Activated CD4-positive, CD25-positive, alpha-beta regulatory T cell treated with anti-CD3 and anti-CD28 coated beads, Interleukin-2, amount 50 U/mL, for 24 hours (primary cell): ENCODE results near the gene DMRTA1.
"Not testable (repeated sequence)": the region's sequence is repeated elsewhere in the genome, so short reads cannot be mapped to it uniquely, and the experiment has no call there.

ENCODE experiments used
- ATAC-seq, 2 donors: fragments of 150-1000 bp; cut with Tn5 transposase; one replicate each; pipeline ENCODE4 v1.10.0; 2021; ENCODE audit warnings: mild to moderate bottlenecking in 1 of 2, moderate library complexity in 1 of 2

Gene DMRTA1

GRCh38 chr9:22446589-22446949, at the start of gene DMRTA1:
TSS of gene DMRTA1 (plus strand) at chr9:22446824. CDS start at chr9:22447066, 242 bp downstream.
- ATAC-seq, result no peak

GRCh38 chr9:22401671-22402070, 45.0 kb upstream of the DMRTA1 start:
- no peak for ATAC-seq

GRCh38 chr9:22405869-22406659, 40.6 kb upstream of the DMRTA1 start:
- no peak for ATAC-seq

- ATAC-seq, result no peak
Measured at GRCh38 chr9:22413884-22414283, 32.7 kb upstream of the DMRTA1 start.

- no peak for ATAC-seq
Measured at GRCh38 chr9:22415941-22416691, 30.5 kb upstream of the DMRTA1 start.

GRCh38 chr9:22416692-22417060, 29.9 kb upstream of the DMRTA1 start:
- no peak for ATAC-seq

GRCh38 chr9:22423566-22423965, 23.1 kb upstream of the DMRTA1 start:
- ATAC-seq, result no peak

- ATAC-seq, result no peak
Measured at GRCh38 chr9:22424616-22425015, 22.0 kb upstream of the DMRTA1 start.

GRCh38 chr9:22425551-22425950, 21.1 kb upstream of the DMRTA1 start:
- no peak for ATAC-seq

GRCh38 chr9:22427226-22427880, 19.3 kb upstream of the DMRTA1 start:
- no peak for ATAC-seq

GRCh38 chr9:22433691-22434090, 12.9 kb upstream of the DMRTA1 start:
- no peak for ATAC-seq

GRCh38 chr9:22435252-22435651, 11.4 kb upstream of the DMRTA1 start:
- ATAC-seq, result not testable (repeated sequence)

GRCh38 chr9:22437461-22438067, 9.1 kb upstream of the DMRTA1 start:
- ATAC-seq, result not testable (repeated sequence)

GRCh38 chr9:22440841-22441240, 5.8 kb upstream of the DMRTA1 start:
- ATAC-seq, result no peak

- ATAC-seq, result peak; percentile 82 to 86
Measured at GRCh38 chr9:22446950-22447617, 460 bp downstream of the DMRTA1 start.

GRCh38 chr9:22447618-22448305, 1.1 kb downstream of the DMRTA1 start:
- no peak for ATAC-seq

GRCh38 chr9:22449719-22450118, 3.1 kb downstream of the DMRTA1 start:
- no peak for ATAC-seq

- ATAC-seq, result no peak
Measured at GRCh38 chr9:22452415-22453010, 5.9 kb downstream of the DMRTA1 start.

- no peak for ATAC-seq
Measured at GRCh38 chr9:22454016-22454415, 7.4 kb downstream of the DMRTA1 start.

GRCh38 chr9:22455181-22455580, 8.6 kb downstream of the DMRTA1 start:
- ATAC-seq, result no peak

- no peak for ATAC-seq
Measured at GRCh38 chr9:22457448-22457847, 10.8 kb downstream of the DMRTA1 start.

GRCh38 chr9:22463205-22463604, 16.6 kb downstream of the DMRTA1 start:
- no peak for ATAC-seq
